PC-3 (cell line): ENCODE measurements around the gene ZNF648. TPM values are rescaled to one million over a fixed set of nuclear protein-coding genes. Genes with fewer than 3 reads are reported as not detected.

Experiments
- ATAC-seq: fragments of 200-7000 bp; cut with Tn5 transposase; 2 replicates; pipeline ENCODE4 v1.9.1; 2020; ENCODE audit warnings: mild to moderate bottlenecking, moderate library complexity
- BruUV-seq: library from RNA; stranded (reverse); fragments of 400-500 nt; replicated peaks from 2 replicates; lab custom pipeline; 2021; lab: Mats Ljungman, UMichigan
- CTCF ChIA-PET: fragments of 300-600 bp; sonication (Branson Sonifier 250); formaldehyde crosslinking; loops from one replicate; lab custom pipeline; 2022; ENCODE audit warnings: antibody characterized with exemption; lab: Charles Lee
- POLR2A ChIA-PET: fragments of 300-600 bp; sonication (Branson Sonifier 250); formaldehyde crosslinking; loops from one replicate; lab custom pipeline; 2022; ENCODE audit warnings: antibody characterized with exemption; ENCODE audit not compliant: unreplicated experiment; lab: Charles Lee
- DNase-seq: peaks from one replicate; pipeline ENCODE4 v3.0.0-alpha.2; 2015
- H2AFZ ChIP-seq: fragments of 300-600 bp; sonication (generic); 2 replicates; pipeline ENCODE4 v1.6.0; 2016; ENCODE audit warnings: antibody characterized with exemption, low read length
- H3F3A ChIP-seq: fragments of 300-600 bp; sonication (generic); one replicate; pipeline ENCODE4 v1.6.0; 2017; ENCODE audit warnings: antibody characterized with exemption, low read length, control low read depth, mild to moderate bottlenecking; ENCODE audit not compliant: unreplicated experiment
- H3K27ac ChIP-seq: fragments of 300-600 bp; sonication (generic); 2 replicates; pipeline ENCODE4 v1.5.1; 2016; ENCODE audit warnings: mild to moderate bottlenecking, low read length
- H3K27me3 ChIP-seq: fragments of 300-600 bp; sonication (generic); 2 replicates; pipeline ENCODE4 v1.6.1; 2016; ENCODE audit warnings: low read length, mixed read lengths
- H3K36me3 ChIP-seq: fragments of 300-600 bp; sonication (generic); 2 replicates; pipeline ENCODE4 v1.6.1; 2016; ENCODE audit warnings: low read depth, mixed run types, low read length, mixed read lengths
- H3K4me1 ChIP-seq: fragments of 300-600 bp; sonication (generic); 2 replicates; pipeline ENCODE4 v1.5.1; 2016; ENCODE audit warnings: low read length; ENCODE audit not compliant: insufficient read depth
- H3K4me2 ChIP-seq: fragments of 300-600 bp; sonication (generic); 2 replicates; pipeline ENCODE4 v1.6.0; 2016; ENCODE audit warnings: low read length
- H3K4me3 ChIP-seq: fragments of 300-600 bp; sonication (generic); 2 replicates; pipeline ENCODE4 v1.5.1; 2016; ENCODE audit warnings: mild to moderate bottlenecking, low read length, mixed read lengths
- H3K79me2 ChIP-seq: fragments of 300-600 bp; sonication (generic); 2 replicates; pipeline ENCODE4 v1.6.1; 2017; ENCODE audit warnings: low read length, mixed read lengths
- H3K9ac ChIP-seq: fragments of 300-600 bp; sonication (generic); 2 replicates; pipeline ENCODE4 v1.6.0; 2016; ENCODE audit warnings: mild to moderate bottlenecking, low read length
- H3K9me2 ChIP-seq: fragments of 300-600 bp; sonication (generic); replicated peaks from 2 replicates; pipeline ENCODE4 v1.6.1; 2016; ENCODE audit warnings: mixed run types, low read length, mixed read lengths
- H3K9me3 ChIP-seq: fragments of 300-600 bp; sonication (generic); 2 replicates; pipeline ENCODE4 v1.6.1; 2016; ENCODE audit warnings: low read length, mixed read lengths
- H4K20me1 ChIP-seq: fragments of 300-600 bp; sonication (generic); 2 replicates; pipeline ENCODE4 v1.6.1; 2016; ENCODE audit warnings: low read length, mixed read lengths
- EZH2 ChIP-seq: fragments of 300-600 bp; sonication (generic); IDR thresholded peaks from one replicate; pipeline ENCODE4 v1.6.1; 2017; ENCODE audit warnings: antibody characterized with exemption, mild to moderate bottlenecking, low read length; ENCODE audit not compliant: unreplicated experiment
- EZH2phosphoT487 ChIP-seq: fragments of 300-600 bp; sonication (generic); IDR thresholded peaks from 2 replicates; pipeline ENCODE4 v1.6.1; 2018; ENCODE audit warnings: mild to moderate bottlenecking, antibody characterized with exemption, low read length, borderline replicate concordance
- intact Hi-C: fragments of 100-400 bp; cut with micrococcal nuclease; formaldehyde crosslinking; loops from 2 replicates; pipeline ENCODE4 v1.9.0; 2023
- total RNA-seq: library from RNA; depleted of rRNA; stranded (reverse); fragments of >200 nt; gene quantifications from 2 replicates; pipeline ENCODE4 v1.2.3, GENCODE V29; 2014
- TF ChIP-seq, protein P1 (sequence below): fragments of 300-600 bp; sonication (generic); conservative IDR thresholded peaks from 2 replicates; pipeline ENCODE4 v1.5.1; 2017; ENCODE audit warnings: antibody characterized with exemption, low read depth, mild to moderate bottlenecking, low read length

The ZNF648 gene
- total RNA-seq, 1 experiment from 2014 or later = not detected

DNA sequence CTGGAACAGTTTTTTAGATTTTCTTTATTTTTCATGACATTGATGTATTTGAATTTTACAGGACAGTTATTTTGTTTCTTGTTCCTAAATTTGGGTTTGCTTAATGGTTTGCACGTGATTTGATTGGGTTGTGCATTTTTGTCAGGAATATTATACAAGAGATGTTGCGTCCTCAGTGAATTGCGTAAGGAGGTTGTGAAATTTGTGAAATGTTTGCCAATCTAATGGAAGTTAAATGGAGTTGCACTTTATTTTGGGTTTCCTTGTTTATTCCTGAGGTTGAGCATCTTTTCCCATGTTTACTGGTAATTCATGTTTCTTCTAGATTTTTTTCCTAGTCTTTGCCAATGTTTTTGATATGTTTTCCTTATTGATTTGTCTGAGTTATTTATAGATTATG lies 19.9 kb downstream of the ZNF648 start:
- H3K27ac ChIP-seq = no peak overlapping the region
- H3K4me1 ChIP-seq = no peaks in the 10 kb centered on the region
- BruUV-seq = no TSS peak
- no peaks in the 10 kb centered on the region for H3K9me2 ChIP-seq
- no peaks in the 10 kb centered on the region for H3K9me3 ChIP-seq
- H4K20me1 ChIP-seq = no peaks in the 10 kb centered on the region
- POLR2A ChIA-PET = no interaction called here
- H3K9ac ChIP-seq = no peak overlapping the region
- TF ChIP-seq EZH2phosphoT487 (no peak), EZH2 (no peak)
- TF ChIP-seq, protein P1, sequence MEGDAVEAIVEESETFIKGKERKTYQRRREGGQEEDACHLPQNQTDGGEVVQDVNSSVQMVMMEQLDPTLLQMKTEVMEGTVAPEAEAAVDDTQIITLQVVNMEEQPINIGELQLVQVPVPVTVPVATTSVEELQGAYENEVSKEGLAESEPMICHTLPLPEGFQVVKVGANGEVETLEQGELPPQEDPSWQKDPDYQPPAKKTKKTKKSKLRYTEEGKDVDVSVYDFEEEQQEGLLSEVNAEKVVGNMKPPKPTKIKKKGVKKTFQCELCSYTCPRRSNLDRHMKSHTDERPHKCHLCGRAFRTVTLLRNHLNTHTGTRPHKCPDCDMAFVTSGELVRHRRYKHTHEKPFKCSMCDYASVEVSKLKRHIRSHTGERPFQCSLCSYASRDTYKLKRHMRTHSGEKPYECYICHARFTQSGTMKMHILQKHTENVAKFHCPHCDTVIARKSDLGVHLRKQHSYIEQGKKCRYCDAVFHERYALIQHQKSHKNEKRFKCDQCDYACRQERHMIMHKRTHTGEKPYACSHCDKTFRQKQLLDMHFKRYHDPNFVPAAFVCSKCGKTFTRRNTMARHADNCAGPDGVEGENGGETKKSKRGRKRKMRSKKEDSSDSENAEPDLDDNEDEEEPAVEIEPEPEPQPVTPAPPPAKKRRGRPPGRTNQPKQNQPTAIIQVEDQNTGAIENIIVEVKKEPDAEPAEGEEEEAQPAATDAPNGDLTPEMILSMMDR = no peak
- H3F3A ChIP-seq = no peaks in the 10 kb centered on the region
- H3K36me3 ChIP-seq = no peaks in the 10 kb centered on the region
- no peak overlapping the region for H3K4me2 ChIP-seq
- CTCF ChIA-PET = no interaction called here
- H3K79me2 ChIP-seq = no peaks in the 10 kb centered on the region
- no peak overlapping the region for H3K4me3 ChIP-seq
- ATAC-seq (no peak), DNase-seq (no peak)
- H3K27me3 ChIP-seq = no peaks in the 10 kb centered on the region
- intact Hi-C loops = no loop called here
- no peak overlapping the region for H2AFZ ChIP-seq

DNA sequence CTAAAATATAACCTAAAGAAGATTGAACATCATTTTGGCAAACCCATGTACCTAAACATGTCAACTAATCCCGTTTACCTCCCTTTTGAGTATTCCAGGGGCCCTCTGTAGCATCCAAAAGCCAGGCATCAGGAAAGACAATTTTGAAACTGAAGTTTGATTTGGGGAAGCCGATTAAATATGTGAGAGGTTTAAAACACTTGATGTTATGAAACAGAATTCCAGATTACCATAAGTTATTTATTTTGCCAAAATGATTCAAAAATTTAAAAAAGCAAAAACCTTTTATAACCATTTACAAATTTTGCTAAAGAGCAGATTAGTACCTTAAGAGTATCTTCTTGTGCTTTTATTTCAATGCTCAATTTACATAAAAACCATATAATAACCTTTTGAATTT lies 23.3 kb downstream of the ZNF648 start:
- no peaks in the 10 kb centered on the region for H3K9me2 ChIP-seq
- H3K4me3 ChIP-seq = no peak overlapping the region
- no peaks in the 10 kb centered on the region for H3F3A ChIP-seq
- H3K4me2 ChIP-seq = no peak overlapping the region
- H2AFZ ChIP-seq = no peak overlapping the region
- ChIA-PET CTCF (no interaction called here), POLR2A (no interaction called here)
- H3K9ac ChIP-seq = no peak overlapping the region
- no peaks in the 10 kb centered on the region for H3K36me3 ChIP-seq
- H3K27me3 ChIP-seq = no peaks in the 10 kb centered on the region
- ATAC-seq (no peak), DNase-seq (no peak)
- no TSS peak for BruUV-seq
- H4K20me1 ChIP-seq = no peaks in the 10 kb centered on the region
- H3K79me2 ChIP-seq = no peaks in the 10 kb centered on the region
- no peaks in the 10 kb centered on the region for H3K4me1 ChIP-seq
- TF ChIP-seq EZH2 (no peak), EZH2phosphoT487 (no peak)
- TF ChIP-seq, protein P1 = no peak
- H3K27ac ChIP-seq = no peak overlapping the region
- H3K9me3 ChIP-seq = no peaks in the 10 kb centered on the region
- intact Hi-C loops = no loop called here

DNA sequence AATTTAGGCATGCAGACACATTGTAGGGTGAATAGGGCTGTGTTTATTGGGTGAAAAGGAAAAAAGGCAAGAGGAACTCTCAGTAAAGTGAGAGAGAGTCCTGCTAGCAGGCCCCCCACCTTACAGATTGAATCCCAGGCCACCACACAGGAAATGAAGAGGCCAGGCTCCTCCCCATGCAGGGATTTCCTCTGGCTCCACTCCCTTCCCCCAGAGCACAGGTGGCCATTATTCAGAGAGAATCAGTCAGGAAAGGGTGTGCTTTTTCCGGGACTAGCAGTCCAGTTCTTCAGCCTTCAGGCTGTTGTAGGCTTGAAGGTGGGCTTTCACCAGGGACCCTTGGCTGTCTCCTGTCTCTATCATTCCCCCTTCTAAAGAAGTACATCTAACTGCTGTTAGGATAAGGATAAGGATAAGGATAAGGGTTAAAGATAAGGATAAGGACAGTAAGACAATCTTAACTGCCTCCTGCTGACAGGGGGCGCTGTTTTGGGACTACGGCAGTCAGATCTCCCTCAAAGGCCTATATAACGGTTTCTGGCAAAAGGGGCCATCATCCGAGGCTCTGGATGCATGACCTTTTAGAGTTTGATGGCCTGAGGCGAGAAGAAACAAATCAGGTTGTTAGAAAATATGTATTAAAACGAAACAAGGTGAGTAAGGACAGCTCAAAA lies 26.3 kb downstream of the ZNF648 start:
- no TSS peak for BruUV-seq
- TF ChIP-seq EZH2phosphoT487 = no peak
- TF ChIP-seq, protein P1 = peak; percentile 42; the same call in 1 of the 2 replicates
- no peaks in the 10 kb centered on the region for H3K4me1 ChIP-seq
- no peak overlapping the region for H3K9ac ChIP-seq
- H3K79me2 ChIP-seq = no peaks in the 10 kb centered on the region
- intact Hi-C loops = no loop called here
- ATAC-seq (no peak), DNase-seq (no peak)
- ChIA-PET CTCF (no interaction called here), POLR2A (no interaction called here)
- no peaks in the 10 kb centered on the region for H3K9me2 ChIP-seq
- no peaks in the 10 kb centered on the region for H3K36me3 ChIP-seq
- no peak overlapping the region for H3K4me2 ChIP-seq
- no peaks in the 10 kb centered on the region for H4K20me1 ChIP-seq
- H3K4me3 ChIP-seq = no peak overlapping the region
- H3F3A ChIP-seq = no peaks in the 10 kb centered on the region
- no peak overlapping the region for H3K27ac ChIP-seq
- H2AFZ ChIP-seq = no peak overlapping the region
- no peaks in the 10 kb centered on the region for H3K9me3 ChIP-seq
- H3K27me3 ChIP-seq = no peaks in the 10 kb centered on the region
